HG02678 (cell line): ENCODE measurements around the gene PLEKHG4.

Source experiments
- ATAC-seq: cut with Tn5 transposase; IDR thresholded peaks from one replicate; pipeline ENCODE4 v1.9.1; 2021; ENCODE audit warnings: mild to moderate bottlenecking, moderate library complexity; ENCODE audit not compliant: unreplicated experiment

Gene PLEKHG4

DNA sequence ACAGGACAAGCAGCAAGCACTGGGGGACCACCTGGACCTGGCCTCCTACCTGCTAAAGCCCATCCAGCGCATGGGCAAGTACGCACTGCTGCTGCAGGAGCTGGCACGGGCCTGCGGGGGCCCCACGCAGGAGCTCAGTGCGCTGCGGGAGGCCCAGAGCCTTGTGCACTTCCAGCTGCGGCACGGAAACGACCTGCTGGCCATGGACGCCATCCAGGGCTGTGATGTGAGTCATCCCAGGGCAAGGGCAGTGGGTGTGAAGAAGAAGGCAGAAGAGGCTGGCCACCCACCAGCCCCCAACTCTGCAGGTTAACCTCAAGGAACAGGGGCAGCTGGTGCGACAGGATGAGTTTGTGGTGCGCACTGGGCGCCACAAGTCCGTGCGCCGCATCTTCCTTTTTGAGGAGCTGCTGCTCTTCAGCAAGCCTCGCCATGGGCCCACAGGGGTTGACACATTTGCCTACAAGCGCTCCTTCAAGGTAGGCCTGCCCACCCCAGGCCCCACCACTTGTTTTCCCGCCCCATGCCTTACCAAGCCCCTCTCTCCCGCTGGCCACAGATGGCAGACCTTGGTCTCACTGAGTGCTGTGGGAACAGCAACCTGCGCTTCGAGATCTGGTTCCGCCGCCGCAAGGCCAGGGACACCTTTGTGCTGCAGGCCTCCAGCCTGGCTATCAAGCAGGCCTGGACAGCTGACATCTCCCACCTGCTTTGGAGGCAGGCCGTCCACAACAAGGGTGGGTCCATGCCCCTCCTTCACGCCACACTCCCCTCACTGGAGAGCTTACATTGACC is 7.3 kb downstream of the PLEKHG4 start:
- no peak for ATAC-seq

DNA sequence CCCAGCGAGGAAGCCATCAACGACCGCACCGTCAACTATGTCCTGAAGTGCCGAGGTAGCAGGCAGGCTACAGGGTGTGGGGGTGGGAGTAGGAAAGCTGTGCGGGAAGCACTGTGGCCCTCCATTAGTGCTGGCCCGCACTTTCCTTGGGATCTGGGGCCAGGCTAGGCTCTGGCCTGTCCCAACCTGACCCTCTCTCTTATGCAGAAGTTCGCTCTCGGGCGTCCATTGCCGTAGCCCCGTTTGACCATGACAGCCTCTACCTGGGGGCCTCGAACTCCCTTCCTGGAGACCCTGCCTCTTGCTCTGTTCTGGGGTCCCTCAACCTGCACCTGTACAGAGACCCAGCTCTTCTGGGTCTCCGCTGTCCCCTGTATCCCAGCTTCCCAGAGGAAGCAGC is 8.6 kb downstream of the PLEKHG4 start:
- ATAC-seq = no peak

DNA sequence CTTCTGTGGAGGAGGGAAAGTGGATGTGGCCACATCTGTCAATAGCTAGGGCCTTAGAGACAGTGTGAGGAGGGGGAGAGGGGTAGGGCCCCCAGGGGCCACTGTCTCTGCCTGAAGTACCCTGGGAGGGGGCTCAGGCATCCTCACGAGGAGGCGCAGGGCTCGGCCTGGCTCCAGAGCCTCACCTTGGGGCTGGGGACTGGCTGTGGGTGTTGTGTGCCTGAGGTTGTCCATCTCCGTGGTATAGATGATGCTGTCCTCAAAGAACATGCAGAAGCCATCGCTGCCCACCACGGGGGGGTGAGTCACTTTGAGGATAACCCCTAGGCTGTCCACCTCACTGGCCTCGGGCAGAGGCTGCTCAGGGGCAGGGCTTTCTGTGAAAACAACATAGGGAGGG is 12.1 kb downstream of the PLEKHG4 start:
- ATAC-seq = no peak

DNA sequence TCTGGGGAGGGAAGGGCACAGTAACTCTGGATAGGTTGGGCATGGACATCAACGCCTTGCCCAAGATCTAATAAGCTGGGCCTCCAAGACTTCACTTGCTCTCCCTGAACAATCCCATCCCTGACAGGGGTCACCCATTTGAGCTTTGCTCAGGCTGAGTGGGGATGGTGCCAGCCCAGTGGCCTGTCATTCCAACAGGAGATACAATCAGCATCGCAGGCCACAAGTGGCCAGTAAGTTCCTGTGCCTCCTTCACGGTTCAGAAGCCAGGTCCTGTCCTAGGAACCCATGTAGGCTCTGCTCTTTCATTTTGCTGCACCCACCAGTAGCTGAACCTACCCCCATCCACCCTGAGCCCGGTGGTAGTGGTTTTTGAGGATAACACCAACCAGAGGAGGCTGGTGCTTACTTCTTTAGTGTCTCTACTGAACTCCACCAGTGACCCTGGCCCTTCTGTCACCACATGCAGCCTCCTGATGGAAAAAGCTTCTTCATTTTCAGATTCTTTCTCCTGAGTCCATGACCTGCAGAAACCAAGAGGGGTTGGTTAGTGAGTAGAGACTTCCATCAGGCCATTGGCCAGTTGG is 14.9 kb downstream of the PLEKHG4 start:
- no peak for ATAC-seq

DNA sequence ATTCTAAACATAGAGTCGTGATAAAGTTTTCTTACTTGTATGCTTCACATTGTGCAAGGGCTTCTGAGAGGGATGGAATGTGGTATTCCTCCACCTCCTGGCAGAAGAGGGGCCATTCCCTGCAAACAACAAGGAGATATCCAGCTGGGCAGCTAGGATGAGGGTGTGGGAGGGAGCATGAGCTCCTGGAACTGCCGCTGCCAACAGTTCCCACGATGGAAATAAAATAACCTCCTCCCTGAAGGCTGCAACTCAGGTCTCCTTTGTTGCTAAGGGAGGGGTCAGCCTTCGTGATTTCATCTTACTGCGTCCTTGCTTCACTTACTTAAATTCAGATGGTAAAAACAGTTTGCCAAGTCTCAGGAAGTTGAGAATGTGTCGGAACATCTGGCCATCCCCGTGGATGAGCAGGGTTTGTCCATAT is 15.6 kb downstream of the PLEKHG4 start:
- ATAC-seq = no peak

DNA sequence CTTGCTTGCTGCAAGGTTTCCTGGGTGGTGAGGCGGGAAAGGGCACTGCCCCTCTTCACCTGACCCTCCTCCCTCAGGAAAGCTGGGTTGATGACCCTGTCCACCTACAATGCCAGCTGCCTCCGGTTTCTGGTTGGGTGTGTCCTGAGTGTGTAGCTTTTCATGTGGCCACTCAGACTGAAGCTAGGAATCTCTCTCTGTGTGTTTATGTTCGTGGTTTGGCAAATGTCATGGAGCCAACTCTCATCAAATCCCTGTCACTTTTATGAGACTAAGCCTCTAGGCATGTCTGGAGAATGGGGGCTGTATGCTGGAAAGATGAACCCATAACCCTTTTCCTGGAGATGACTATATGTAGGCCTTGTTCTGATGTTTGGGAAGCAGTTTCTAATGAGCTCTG is 17.1 kb downstream of the PLEKHG4 start:
- no peak for ATAC-seq

DNA sequence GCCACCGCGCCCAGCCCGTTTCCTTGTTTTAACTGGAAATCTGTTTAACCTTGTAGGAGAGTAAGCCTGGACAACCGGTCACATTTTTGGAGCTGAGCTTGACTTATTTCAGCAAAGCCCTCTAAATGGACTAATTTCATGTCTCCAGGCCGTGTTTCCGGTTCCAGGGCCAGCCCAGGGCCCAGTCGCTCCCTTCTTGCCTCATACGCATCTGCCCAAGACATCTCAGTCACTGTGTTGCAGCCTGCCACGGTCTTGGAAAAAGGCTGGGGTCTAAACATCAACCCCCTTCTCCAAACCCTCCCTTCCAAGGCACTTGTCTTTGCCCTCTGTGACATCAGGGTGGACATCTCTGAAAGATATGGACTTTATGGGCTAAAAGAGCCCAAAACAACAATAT is 18.9 kb downstream of the PLEKHG4 start:
- no peak for ATAC-seq

DNA sequence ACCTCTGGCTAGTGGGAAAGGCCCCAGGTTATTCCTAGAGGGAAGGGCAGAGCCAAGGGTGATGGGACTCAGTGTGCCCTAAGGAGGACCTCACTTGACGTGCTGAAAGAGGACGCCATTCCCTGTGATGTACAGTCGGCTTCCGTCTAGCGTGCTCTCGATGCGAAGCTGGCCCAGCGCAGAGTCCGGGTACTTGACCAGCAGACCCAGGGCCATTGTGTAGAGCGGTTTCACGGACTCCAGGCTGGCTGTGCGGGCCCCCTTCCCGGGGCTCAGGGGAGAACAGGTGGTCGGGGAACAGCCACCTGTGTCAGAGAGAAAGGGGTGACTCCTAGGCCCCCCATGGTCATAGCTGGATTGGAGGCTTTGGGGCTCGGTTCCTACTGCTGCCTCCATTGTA is 19.9 kb downstream of the PLEKHG4 start:
- ATAC-seq = no peak

DNA sequence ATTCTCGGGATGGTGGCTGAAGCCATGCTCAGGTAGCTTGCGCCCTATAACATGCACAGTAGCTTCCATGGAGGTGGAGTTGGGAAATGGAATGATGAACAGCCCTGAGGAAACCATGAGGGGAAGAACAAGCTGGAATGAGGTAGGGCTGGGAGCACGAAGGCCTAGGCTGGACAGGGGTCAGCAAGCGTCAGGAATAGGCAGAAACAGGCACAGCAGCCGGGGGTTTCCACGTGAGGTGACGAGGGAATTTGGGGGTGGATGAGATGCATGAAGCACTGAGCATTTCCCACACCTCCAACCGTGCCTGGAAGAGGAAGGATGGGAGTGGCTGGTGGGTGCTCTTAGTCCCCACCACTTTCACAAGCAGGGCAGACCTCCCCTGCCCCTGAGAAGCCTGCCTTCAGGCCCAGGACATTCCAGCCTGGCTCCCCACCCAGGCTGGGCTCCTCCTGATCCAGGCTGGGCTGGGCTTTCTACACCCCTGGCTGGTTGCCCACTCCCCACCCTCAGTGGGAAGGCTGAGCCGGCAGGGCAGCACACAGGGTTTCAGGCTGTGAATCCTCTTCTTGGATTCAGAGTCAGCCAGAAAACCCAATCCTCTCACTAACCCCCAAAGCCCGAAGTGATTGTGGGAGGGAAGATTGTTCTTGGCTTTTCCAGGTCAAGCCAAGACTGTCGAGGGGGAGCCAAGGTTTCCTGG is 21.9 kb downstream of the PLEKHG4 start:
- ATAC-seq = no peak

DNA sequence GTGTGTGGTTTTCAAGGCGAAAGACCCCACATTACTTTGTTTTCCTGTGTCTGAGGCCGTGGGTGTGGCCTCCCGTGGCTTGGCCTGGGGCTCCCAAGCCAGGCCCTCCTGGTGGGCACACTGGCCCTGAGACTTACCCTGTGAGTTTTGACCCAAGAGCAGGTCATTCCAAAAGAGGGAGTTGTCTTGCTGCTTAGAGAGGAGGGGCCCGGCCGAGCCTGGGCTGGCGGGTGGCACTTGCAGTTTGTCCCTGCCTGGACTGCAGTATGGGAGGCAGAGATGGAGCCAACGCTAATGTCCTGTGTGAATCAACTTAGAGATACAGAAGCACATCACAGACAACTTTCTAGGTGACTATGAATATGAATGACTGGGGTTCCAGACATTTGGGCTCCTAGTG is 22.7 kb downstream of the PLEKHG4 start:
- ATAC-seq = no peak

DNA sequence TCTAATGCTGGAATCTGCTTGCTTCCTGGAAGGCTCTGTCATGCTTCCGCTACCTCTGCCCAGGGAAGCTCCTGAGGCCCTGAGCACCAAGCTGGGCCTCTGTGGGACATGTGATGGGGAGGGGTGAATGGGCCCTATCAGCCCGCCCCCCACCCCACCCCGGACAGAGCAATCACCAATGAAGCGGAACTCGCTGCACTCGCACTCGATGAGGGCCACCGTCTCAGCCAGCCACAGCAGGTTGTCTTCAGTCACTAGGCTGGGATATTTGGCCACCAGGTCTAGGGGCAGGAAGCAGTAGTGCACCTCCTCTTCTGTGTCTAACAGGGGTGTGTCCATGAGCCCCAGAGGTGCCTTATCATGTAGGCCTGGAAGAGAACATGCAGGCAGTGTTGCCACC is 23.6 kb downstream of the PLEKHG4 start:
- ATAC-seq = no peak

DNA sequence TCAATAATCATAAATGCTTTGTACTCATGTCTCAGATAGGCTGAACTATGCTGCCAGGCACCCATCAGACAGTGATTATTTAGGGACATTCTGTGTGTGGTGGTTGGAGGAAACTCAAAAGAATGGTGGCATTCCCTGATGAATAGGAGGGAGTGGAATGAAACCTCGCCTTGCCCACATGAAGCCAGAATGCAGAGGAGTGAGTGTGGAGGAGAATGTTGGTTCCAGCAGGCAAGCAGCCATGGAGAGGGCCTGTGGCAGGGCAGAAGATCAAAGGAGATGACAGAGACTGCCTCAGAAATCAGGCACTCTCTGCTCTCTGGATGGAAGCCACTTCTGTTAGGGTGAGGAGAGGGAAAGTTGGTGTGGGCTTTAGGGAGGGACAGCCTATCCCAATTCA is 24.7 kb downstream of the PLEKHG4 start:
- no peak for ATAC-seq

DNA sequence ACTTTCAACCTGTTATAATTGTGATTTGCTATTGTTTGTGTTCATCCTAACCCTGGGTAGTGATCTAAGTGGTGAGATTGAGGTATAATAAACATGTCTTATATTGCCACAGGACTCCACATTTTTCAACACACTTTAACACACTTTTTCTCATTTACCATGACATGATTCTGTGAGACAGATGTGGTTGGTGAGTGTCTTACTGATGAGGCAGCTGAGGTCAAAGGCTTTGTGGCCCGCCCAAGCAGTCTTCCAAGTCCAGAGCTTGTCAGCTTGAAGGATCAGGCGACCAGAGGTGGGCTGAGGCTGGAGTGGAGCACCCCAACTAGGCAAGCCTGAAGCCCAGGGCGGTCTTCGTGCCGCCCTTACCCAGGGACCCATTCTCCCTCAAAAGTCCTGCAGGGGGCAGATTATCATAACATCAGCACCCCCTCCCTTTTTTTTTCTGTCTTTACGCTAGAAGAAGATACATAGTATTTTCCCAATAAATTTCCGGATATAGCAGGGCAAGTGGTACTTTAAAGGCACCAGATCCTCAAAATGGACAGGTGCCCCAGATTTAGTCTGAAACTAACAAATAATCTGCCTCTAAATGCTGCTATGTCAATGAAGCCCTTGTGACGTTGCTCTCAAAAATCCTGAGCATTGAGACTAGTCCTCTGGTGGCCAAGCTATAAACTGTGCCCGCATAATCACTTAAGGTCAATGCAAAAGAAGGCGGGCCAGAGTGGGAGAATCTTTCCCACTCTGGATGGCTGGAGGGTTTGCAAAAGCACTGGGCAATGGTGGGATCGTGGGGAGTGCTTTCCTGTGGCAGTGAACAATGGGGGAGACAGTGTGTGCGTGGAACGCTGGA is 26.1 kb downstream of the PLEKHG4 start:
- no peak for ATAC-seq

DNA sequence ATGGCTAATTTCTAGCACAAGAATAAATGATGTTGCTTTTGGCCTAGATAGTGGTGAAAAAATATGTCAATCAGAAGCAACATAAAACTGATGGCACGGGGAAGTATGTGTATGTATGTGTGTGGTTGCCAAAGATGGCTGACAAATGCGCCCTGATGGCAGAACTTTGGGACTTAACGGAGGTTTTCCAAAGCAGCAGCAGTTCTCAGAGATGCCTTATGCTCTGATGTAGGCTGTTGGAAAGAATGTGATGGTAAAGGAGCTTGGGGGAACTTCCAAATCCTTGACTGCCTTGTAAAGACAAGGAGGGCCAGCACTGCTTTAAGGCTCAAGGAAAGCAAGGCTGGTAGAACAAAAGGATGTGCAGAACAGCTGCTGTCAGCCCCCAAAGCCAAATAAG is 31.2 kb downstream of the PLEKHG4 start:
- ATAC-seq = no peak

DNA sequence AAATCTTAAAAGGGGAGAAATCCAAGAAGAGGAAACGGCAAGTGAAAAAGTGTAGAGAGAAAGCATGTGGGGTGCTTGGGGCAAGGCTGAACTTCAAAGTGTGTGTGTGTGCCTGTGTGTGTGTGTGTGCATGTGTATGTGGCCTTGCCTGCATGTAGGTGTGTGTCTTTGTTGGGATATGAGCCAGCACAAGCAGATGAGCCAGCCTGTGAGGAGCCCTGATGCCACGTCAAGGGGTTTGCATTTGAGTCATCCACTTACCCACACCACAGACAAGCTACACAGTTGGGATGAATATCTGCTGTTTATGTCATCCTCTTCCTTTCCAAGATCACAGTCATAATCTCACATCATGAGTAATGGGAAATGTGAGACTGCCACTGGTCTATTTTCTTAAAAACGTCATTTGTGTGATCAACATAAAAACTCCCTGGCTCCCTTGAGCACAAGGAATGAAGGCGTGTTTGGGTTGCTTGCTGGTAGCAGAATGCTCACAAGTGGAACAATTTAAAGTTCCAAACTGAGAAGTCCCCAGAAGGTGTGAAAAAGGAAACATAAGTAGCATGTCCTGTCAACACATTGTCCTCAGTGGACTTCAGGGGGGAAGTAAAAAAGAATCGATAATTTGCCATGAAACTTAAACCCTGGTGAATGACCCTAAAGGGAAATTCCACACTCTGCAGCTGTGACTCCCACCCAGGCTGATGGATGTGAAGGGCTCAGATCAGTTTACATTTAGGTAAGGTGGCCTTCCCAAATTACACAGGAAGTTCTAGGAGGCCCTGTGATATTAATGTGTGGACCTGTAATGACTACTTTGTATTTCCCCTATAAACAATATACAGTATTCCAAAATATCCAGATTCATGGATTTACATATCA is 32.5 kb downstream of the PLEKHG4 start:
- ATAC-seq = peak; percentile 72

DNA sequence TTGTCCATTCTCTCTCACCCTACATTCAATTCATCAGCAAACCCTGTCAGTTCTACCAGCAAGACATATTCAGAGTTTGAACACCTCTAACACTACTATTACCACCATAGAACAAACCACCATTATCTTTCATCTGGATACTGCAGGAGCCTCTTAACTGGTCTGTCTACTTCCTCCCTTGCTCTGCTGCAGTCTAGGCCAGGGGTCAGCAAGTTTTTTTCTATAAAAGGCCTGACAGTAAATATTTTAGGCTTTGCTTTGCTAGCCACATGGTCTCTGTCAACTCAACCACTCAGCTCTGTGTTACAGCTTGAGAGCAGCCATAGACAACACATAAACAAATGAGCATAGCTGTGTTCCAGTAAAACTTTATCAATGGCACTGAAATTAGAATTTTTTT is 33.4 kb downstream of the PLEKHG4 start:
- no peak for ATAC-seq

DNA sequence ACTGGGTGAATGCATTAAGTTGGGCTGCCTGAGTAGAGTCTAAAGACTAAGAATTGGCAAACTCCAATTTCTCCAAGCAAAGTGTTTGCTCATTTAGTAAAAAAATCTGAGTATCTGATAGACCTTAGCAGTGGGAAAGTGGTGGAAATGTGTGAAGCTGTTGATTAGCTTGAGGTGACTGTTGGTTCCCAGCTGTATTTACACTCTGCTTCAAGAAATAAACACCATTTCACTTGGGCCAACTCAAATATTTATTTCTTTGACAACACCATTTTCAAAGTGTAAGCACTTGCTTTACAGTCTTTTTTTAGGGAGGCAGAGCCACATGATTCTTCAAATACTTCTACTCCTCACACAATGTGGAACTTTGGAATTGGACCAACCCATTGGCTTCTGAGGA is 38.5 kb downstream of the PLEKHG4 start:
- ATAC-seq = no peak

DNA sequence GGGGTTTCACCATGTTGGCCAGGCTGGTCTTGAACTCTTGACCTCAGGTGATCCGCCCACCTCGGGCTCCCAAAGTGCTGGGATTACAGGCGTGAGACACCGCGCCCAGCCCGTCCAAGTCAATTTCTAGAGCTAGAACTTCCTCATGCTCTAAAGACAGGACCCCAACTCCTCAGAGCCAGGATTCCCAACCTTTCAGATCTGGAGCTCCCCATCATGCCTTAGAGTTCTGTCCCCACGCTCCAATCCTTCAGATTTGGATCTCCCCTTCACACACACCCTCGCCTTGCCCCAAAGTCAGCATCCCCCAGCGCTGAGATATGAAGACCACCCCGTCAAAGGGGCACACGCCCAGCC is 46.8 kb downstream of the PLEKHG4 start:
- ATAC-seq = no peak

DNA sequence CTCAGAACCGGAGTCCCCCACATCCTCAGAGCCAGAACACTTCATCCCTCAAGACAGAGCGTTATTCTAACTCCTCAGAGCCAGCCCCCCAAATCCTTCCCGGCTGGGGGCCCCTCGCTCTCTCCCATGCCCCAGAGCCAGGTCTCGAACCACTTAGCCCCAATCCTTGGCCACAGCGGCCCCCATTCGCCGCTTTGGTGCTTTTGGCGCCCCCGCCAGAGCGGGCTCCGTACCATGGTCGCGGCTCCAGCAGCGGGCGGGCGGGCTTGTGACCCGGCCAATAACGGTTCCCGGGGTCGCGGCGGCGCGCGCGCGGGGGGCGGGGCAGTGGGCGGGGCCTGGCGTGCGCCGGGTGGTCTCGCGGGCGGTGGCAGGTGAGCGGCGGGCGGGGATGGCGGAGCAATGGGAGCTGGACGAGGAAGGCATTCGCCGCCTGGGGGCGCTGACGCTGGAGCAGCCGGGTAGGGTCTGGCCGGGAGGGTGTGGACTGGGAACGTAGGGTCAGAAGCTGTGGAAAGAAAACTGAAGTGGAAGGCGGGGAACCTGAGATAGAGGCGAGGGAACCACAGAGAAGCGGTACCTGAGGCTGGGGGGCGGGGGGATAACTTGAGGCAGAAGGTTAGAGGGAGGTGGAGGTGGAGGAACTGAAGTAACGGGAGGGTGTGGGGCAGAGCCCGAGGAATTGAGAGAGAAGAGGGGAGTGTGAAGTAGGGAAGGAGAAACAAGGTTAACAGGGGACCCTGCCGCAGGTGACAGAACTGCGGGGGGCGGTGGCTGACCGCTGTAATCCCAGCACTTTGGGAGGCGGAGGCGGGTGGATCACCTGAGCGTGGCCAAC is 47.4 kb downstream of the PLEKHG4 start, which contains the start of the genes KCTD19 and LRRC36:
TSS of gene KCTD19 (minus strand) at position 270 of the 838 bp plus-strand sequence. CDS start at position 236, 34 bp downstream.
TSS of gene LRRC36 (plus strand) at position 344 of the 838 bp plus-strand sequence. CDS start at position 392, 48 bp downstream.
- no peak for ATAC-seq
